Brain microvascular endothelial cell (primary cell): ENCODE data around the gene QSER1.

ENCODE experiments used
- DNase-seq: peaks from one replicate; pipeline ENCODE4 v3.0.0-alpha.2; 2020
- H3K27ac ChIP-seq: fragments of 250-450 bp; sonication (Bioruptor Pico); 2 replicates; pipeline ENCODE4 v1.5.1; 2020; ENCODE audit warnings: mild to moderate bottlenecking, moderate library complexity
- H3K27me3 ChIP-seq: fragments of 250-450 bp; sonication (Bioruptor Pico); replicated peaks from 2 replicates; pipeline ENCODE4 v1.5.1; 2020; ENCODE audit warnings: mild to moderate bottlenecking
- H3K36me3 ChIP-seq: fragments of 250-450 bp; sonication (Bioruptor Pico); replicated peaks from 2 replicates; pipeline ENCODE4 v1.5.1; 2020; ENCODE audit warnings: mild to moderate bottlenecking
- H3K4me3 ChIP-seq: 2 replicates; pipeline ENCODE4 v1.5.1; 2011; ENCODE audit warnings: low read depth, mild to moderate bottlenecking, control low read depth, low read length, moderate library complexity
- CTCF ChIP-seq: IDR thresholded peaks from 2 replicates; pipeline ENCODE4 v1.5.1; 2011; ENCODE audit warnings: low read depth, mild to moderate bottlenecking, moderate library complexity, low read length, control low read depth, inconsistent platforms; ENCODE audit errors: missing control alignments
- in situ Hi-C: cut with HindIII; loops from 2 replicates; pipeline ENCODE4 v1.10.0; 2017; ENCODE audit warnings: low sequenced_read_pairs, low pct_ligation_motif_present

Gene QSER1

DNA sequence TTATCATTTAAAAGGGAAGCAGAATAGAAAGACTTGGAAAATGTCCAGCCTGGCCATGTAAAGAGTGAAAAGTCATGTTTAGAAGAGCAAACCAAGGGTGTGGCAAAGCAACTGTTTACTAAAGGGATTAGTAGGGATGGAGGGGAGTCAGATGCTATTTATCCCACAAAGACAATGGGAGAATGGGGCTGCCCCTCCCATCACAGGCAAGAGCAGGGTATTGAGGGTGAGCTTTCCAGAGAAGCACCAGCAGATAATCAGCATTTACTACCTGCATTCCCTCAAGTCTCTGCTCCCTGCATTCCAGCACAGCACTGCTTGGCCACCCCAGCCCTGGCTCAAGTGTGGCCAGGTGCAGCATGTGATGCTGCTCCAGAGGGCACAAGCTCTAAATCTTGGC lies 18.5 kb upstream of the QSER1 start:
- in situ Hi-C loops, result no loop called here
- no peaks in the 10 kb centered on the region for H3K36me3 ChIP-seq
- H3K27ac ChIP-seq, result no peak overlapping the region
- no peak overlapping the region for H3K4me3 ChIP-seq
- no peak for TF ChIP-seq CTCF
- H3K27me3 ChIP-seq, result no peaks in the 10 kb centered on the region
- DNase-seq, result no peak

GRCh38 chr11:32881286-32881685 lies 11.3 kb upstream of the QSER1 start:
- in situ Hi-C loops, result no loop called here
- H3K4me3 ChIP-seq, result no peak overlapping the region
- no peaks in the 10 kb centered on the region for H3K27me3 ChIP-seq
- no peak for TF ChIP-seq CTCF
- H3K36me3 ChIP-seq, result no peaks in the 10 kb centered on the region
- no peak for DNase-seq
- no peak overlapping the region for H3K27ac ChIP-seq

DNA sequence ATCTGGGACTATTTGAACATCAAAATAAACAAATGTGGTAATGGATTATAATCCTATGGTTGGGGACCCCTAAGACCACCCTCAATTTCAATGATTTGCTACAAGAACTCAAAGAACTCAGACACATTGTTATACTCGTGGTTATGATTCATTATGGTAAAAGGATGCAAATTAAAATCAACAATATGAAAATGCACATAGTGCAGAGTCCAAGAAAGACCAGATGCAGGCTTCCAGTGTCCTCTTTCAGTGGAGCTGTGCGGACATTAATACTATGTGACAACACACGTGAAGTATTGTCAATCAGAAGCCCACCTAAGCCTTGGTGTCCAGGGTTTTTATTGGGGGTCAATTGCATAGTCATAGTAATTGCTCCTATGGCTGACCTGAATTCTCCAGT lies 9.2 kb upstream of the QSER1 start:
- in situ Hi-C loops, result no loop called here
- no peak for DNase-seq
- no peaks in the 10 kb centered on the region for H3K36me3 ChIP-seq
- no peak overlapping the region for H3K4me3 ChIP-seq
- H3K27ac ChIP-seq, result no peak overlapping the region
- no peaks in the 10 kb centered on the region for H3K27me3 ChIP-seq
- TF ChIP-seq CTCF, result no peak

GRCh38 chr11:32884023-32884422 lies 8.6 kb upstream of the QSER1 start:
- no peak for DNase-seq
- H3K27me3 ChIP-seq, result no peaks in the 10 kb centered on the region
- in situ Hi-C loops, result no loop called here
- no peak for TF ChIP-seq CTCF
- no peak overlapping the region for H3K4me3 ChIP-seq
- H3K36me3 ChIP-seq, result no peaks in the 10 kb centered on the region
- no peak overlapping the region for H3K27ac ChIP-seq

DNA sequence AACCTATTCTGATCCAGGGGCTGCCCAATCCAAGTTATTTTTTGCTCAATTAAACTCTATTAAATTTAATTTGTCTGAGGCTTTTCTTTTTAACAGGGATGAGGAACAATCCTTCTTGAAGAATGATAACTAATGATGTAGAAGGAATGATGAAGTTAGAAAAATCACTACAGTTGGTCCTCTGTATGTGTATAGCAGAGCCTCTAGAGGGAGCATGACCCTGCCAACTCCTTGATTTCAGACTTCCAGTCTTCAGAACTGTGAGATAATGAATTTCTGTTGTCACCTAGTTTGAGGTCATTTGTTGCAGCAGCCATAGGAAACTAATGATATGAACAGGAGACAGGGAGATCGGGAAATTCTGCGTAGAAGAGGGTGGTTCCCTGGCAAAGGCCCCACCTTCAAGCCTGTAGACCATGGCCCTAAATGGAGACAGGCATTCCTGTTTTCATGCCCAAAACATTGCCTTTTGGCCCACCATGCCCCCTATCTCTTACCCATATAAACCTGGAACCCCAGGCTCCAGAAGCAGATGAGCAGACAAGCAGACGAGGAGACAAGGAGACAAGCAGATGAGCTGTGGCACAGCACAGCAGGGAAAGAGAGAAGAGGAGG lies 7.7 kb upstream of the QSER1 start:
- Histone ChIP-seq H3K4me3 (no peak overlapping the region), H3K27ac (no peak overlapping the region), H3K36me3 (no peaks in the 10 kb centered on the region), H3K27me3 (no peaks in the 10 kb centered on the region)
- DNase-seq, result peak; percentile 9
- peak; percentile 71 for TF ChIP-seq CTCF
- in situ Hi-C loops, result no loop called here

DNA sequence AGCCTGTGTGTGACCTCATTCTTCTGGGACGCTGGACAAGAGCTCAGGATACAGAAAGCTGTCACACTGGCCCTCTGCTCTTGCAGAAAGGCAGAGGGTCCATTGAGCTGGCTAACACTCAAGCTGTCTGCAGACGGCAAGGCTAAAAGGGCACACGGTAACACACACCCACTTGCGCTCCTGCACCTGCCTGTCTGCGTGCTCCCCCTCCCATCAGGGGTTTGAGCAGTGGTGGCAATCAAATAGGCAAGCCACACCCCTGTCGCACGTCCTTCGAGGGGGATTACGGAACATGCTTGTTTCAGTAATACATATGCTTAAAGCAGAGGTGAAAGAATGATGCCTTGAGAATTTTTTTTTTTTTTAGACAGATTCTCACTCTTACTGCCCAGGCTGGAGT lies 7.1 kb upstream of the QSER1 start:
- in situ Hi-C loops, result no loop called here
- TF ChIP-seq CTCF, result no peak
- DNase-seq, result no peak

More for the DNA sequence above, 7.1 kb upstream of the QSER1 start:
- H3K27ac ChIP-seq, result no peak overlapping the region
- H3K4me3 ChIP-seq, result no peak overlapping the region
- H3K36me3 ChIP-seq, result no peaks in the 10 kb centered on the region
- H3K27me3 ChIP-seq, result no peaks in the 10 kb centered on the region
